Measurements from ENCODE around the gene DHX9. TPM values are rescaled to one million over a fixed set of nuclear protein-coding genes. Genes with fewer than 3 reads are reported as not detected.

Gene DHX9
- total RNA-seq, 1 experiment from 2014 or later, result 180 TPM

DNA sequence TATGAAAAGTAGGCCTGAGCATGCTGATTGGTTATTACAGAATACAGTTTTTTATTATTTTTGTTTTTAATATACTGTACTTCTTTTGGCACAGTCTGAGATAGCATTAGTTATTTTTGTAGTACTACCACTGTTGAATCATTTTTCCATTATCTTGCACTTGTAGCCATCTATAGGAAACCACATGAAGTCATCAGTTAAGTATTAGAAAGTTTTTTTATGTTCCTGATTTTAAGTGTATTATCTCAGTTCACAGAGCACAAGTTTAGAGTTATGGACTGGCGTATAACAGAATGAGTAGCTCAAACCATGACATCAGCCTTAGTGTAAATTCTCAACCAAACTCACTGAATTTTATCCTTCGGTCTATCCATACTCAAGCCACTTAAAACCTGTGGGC lies 22.8 kb downstream of the DHX9 start:
- no peaks in the 10 kb centered on the region for H3K4me1 ChIP-seq (ENCODE audit: control insufficient read depth, insufficient read depth, low read length)
- no peak for ATAC-seq
- ChIA-PET CTCF (no interaction called here), POLR2A (no interaction called here)
- intact Hi-C loops (cut with micrococcal nuclease; ENCODE audit: unreplicated experiment) (no loop called here), in situ Hi-C loops (cut with HindIII; ENCODE audit: low pct_unique_long_range_greater_than_20kb, low sequenced_read_pairs) (no loop called here)
- H3K4me3 ChIP-seq (ENCODE audit: low read depth in 2 of 2, low read length in 2 of 2), result no peak overlapping the region
- H3K27me3 ChIP-seq (ENCODE audit: control insufficient read depth, insufficient read depth, low read length), result no peaks in the 10 kb centered on the region
- peaks cover 92% of the 10 kb centered on the region for H3K36me3 ChIP-seq (ENCODE audit: control insufficient read depth, insufficient read depth, low read length)
- no peaks in the 10 kb centered on the region for H3K9me3 ChIP-seq (ENCODE audit: control insufficient read depth, insufficient read depth, low read depth, low read length)
- no TSS peak for BruUV-seq (replicated peaks)
- no peak for DNase-seq (ENCODE audit: low read depth, low spot score)
- TF ChIP-seq, protein P1, sequence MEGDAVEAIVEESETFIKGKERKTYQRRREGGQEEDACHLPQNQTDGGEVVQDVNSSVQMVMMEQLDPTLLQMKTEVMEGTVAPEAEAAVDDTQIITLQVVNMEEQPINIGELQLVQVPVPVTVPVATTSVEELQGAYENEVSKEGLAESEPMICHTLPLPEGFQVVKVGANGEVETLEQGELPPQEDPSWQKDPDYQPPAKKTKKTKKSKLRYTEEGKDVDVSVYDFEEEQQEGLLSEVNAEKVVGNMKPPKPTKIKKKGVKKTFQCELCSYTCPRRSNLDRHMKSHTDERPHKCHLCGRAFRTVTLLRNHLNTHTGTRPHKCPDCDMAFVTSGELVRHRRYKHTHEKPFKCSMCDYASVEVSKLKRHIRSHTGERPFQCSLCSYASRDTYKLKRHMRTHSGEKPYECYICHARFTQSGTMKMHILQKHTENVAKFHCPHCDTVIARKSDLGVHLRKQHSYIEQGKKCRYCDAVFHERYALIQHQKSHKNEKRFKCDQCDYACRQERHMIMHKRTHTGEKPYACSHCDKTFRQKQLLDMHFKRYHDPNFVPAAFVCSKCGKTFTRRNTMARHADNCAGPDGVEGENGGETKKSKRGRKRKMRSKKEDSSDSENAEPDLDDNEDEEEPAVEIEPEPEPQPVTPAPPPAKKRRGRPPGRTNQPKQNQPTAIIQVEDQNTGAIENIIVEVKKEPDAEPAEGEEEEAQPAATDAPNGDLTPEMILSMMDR (IDR thresholded peaks at IDR 0.05), result no peak
- TF ChIP-seq TCF7L2 (IDR thresholded peaks at IDR 0.05; ENCODE audit: low read depth, low read length), result no peak
- TF ChIP-seq SIN3A (IDR thresholded peaks at IDR 0.05; ENCODE audit: borderline replicate concordance, insufficient read depth, low read depth, low read length), result no peak
- TF ChIP-seq POLR2AphosphoS5 (IDR thresholded peaks at IDR 0.05; ENCODE audit: low read depth, low read length), result no peak
- TF ChIP-seq, protein P2, sequence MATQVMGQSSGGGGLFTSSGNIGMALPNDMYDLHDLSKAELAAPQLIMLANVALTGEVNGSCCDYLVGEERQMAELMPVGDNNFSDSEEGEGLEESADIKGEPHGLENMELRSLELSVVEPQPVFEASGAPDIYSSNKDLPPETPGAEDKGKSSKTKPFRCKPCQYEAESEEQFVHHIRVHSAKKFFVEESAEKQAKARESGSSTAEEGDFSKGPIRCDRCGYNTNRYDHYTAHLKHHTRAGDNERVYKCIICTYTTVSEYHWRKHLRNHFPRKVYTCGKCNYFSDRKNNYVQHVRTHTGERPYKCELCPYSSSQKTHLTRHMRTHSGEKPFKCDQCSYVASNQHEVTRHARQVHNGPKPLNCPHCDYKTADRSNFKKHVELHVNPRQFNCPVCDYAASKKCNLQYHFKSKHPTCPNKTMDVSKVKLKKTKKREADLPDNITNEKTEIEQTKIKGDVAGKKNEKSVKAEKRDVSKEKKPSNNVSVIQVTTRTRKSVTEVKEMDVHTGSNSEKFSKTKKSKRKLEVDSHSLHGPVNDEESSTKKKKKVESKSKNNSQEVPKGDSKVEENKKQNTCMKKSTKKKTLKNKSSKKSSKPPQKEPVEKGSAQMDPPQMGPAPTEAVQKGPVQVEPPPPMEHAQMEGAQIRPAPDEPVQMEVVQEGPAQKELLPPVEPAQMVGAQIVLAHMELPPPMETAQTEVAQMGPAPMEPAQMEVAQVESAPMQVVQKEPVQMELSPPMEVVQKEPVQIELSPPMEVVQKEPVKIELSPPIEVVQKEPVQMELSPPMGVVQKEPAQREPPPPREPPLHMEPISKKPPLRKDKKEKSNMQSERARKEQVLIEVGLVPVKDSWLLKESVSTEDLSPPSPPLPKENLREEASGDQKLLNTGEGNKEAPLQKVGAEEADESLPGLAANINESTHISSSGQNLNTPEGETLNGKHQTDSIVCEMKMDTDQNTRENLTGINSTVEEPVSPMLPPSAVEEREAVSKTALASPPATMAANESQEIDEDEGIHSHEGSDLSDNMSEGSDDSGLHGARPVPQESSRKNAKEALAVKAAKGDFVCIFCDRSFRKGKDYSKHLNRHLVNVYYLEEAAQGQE (IDR thresholded peaks at IDR 0.05; ENCODE audit: insufficient read depth in 1 of 2, low read depth in 2 of 2, low read length in 1 of 2), result no peak
- H3K27ac ChIP-seq (ENCODE audit: low read length), result no peak overlapping the region

DNA sequence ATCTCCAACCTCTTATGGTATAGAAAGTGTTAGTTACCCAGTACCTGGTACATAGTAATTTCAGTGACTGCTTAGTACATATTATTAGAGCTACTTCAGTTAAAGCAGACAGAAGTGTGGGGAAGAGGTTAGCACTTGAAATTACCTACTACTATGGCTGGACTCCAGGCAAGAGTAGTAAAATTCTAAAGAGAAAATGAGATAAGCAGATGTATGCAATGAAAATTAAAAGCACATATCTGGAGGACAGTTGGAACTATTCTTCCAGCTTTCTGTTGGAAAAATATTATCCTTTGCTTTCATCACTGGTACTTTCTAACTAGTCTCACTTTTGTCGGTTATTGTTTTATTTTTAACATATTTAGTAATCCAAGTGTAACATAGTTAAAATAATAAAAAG lies 23.7 kb downstream of the DHX9 start:
- no peaks in the 10 kb centered on the region for H3K27me3 ChIP-seq (ENCODE audit: control insufficient read depth, insufficient read depth, low read length)
- no peak overlapping the region for H3K4me3 ChIP-seq (ENCODE audit: low read depth in 2 of 2, low read length in 2 of 2)
- DNase-seq (ENCODE audit: low read depth, low spot score) (no peak), ATAC-seq (no peak)
- TF ChIP-seq POLR2AphosphoS5 (IDR thresholded peaks at IDR 0.05; ENCODE audit: low read depth, low read length) (no peak), TCF7L2 (IDR thresholded peaks at IDR 0.05; ENCODE audit: low read depth, low read length) (no peak), SIN3A (IDR thresholded peaks at IDR 0.05; ENCODE audit: borderline replicate concordance, insufficient read depth, low read depth, low read length) (no peak)
- TF ChIP-seq, protein P1 (IDR thresholded peaks at IDR 0.05), result no peak
- TF ChIP-seq, protein P2 (IDR thresholded peaks at IDR 0.05; ENCODE audit: insufficient read depth in 1 of 2, low read depth in 2 of 2, low read length in 1 of 2), result no peak
- no peak overlapping the region for H3K27ac ChIP-seq (ENCODE audit: low read length)
- intact Hi-C loops (cut with micrococcal nuclease; ENCODE audit: unreplicated experiment) (no loop called here), in situ Hi-C loops (cut with HindIII; ENCODE audit: low pct_unique_long_range_greater_than_20kb, low sequenced_read_pairs) (no loop called here)
- CTCF ChIA-PET, result no interaction called here
- H3K4me1 ChIP-seq (ENCODE audit: control insufficient read depth, insufficient read depth, low read length), result no peaks in the 10 kb centered on the region
- no peaks in the 10 kb centered on the region for H3K9me3 ChIP-seq (ENCODE audit: control insufficient read depth, insufficient read depth, low read depth, low read length)
- POLR2A ChIA-PET, result no interaction called here
- H3K36me3 ChIP-seq (ENCODE audit: control insufficient read depth, insufficient read depth, low read length), result peaks cover 90% of the 10 kb centered on the region
- BruUV-seq (replicated peaks), result no TSS peak

All from Panc1 (cell line).